ENCODE data around the gene DNAH6.

Gene DNAH6

GRCh38 chr2:84639751-84640150 is 123.5 kb downstream of the DNAH6 start:
- no peak for DNase-seq (ENCODE audit: extremely low read depth, low read depth)
- H3K4me3 ChIP-seq (replicated peaks; ENCODE audit: low read depth, low read length), result no peak overlapping the region
- no peak for TF ChIP-seq CTCF (IDR thresholded peaks at IDR 0.05; ENCODE audit: low read depth, low read length, missing control alignments)

GRCh38 chr2:84640411-84640810 is 124.1 kb downstream of the DNAH6 start:
- DNase-seq (ENCODE audit: extremely low read depth, low read depth), result no peak
- TF ChIP-seq CTCF (IDR thresholded peaks at IDR 0.05; ENCODE audit: low read depth, low read length, missing control alignments), result no peak

GRCh38 chr2:84641021-84641420 is 124.7 kb downstream of the DNAH6 start:
- no peak overlapping the region for H3K4me3 ChIP-seq (replicated peaks; ENCODE audit: low read depth, low read length)
- TF ChIP-seq CTCF (IDR thresholded peaks at IDR 0.05; ENCODE audit: low read depth, low read length, missing control alignments), result no peak
- DNase-seq (ENCODE audit: extremely low read depth, low read depth), result no peak

More at GRCh38 chr2:84640411-84640810, 124.1 kb downstream of the DNAH6 start:
- H3K4me3 ChIP-seq (replicated peaks; ENCODE audit: low read depth, low read length), result no peak overlapping the region

- no peak for DNase-seq (ENCODE audit: extremely low read depth, low read depth)
- no peak overlapping the region for H3K4me3 ChIP-seq (replicated peaks; ENCODE audit: low read depth, low read length)
- TF ChIP-seq CTCF (IDR thresholded peaks at IDR 0.05; ENCODE audit: low read depth, low read length, missing control alignments), result no peak
These were observed 127.7 kb downstream of the DNAH6 start for GRCh38 chr2:84643991-84644390.

- DNase-seq (ENCODE audit: extremely low read depth, low read depth), result no peak
- H3K4me3 ChIP-seq (replicated peaks; ENCODE audit: low read depth, low read length), result no peak overlapping the region
- no peak for TF ChIP-seq CTCF (IDR thresholded peaks at IDR 0.05; ENCODE audit: low read depth, low read length, missing control alignments)
These were observed 130.2 kb downstream of the DNAH6 start for GRCh38 chr2:84646514-84646913.

GRCh38 chr2:84647267-84647666 is 131.0 kb downstream of the DNAH6 start:
- no peak for DNase-seq (ENCODE audit: extremely low read depth, low read depth)
- no peak for TF ChIP-seq CTCF (IDR thresholded peaks at IDR 0.05; ENCODE audit: low read depth, low read length, missing control alignments)
- H3K4me3 ChIP-seq (replicated peaks; ENCODE audit: low read depth, low read length), result no peak overlapping the region

- no peak overlapping the region for H3K4me3 ChIP-seq (replicated peaks; ENCODE audit: low read depth, low read length)
- no peak for DNase-seq (ENCODE audit: extremely low read depth, low read depth)
- no peak for TF ChIP-seq CTCF (IDR thresholded peaks at IDR 0.05; ENCODE audit: low read depth, low read length, missing control alignments)
These were observed 132.8 kb downstream of the DNAH6 start for GRCh38 chr2:84649058-84649457.
